Suppressor macrophage (primary cell): Measurements from ENCODE around the gene TSPAN18.

Experiments
- DNase-seq, 4 experiments: peaks; one replicate each; pipeline ENCODE4 v3.0.0-alpha.2; 2020 to 2022
- total RNA-seq, 17 experiments: gene quantifications; one replicate each; lab custom pipeline; 2026; ENCODE audit warnings: mixed read lengths in 6 of 17, inconsistent platforms in 3 of 17; lab: John Stamatoyannopoulos, UW

The TSPAN18 gene
- total RNA-seq: 0 to 2.3 (median 0) reads per million in 17 experiments

GRCh38 chr11:44726283-44727113 is at the start of gene TSPAN18:
TSPAN18 (plus strand) TSS chr11:44726962; CDS start chr11:44906417, 179,455 bp downstream.
- peak in 2 of 4 experiments; percentile 14 to 15 for DNase-seq

- DNase-seq: no peak
Observed at GRCh38 chr11:44680982-44681597, 45.7 kb upstream of the TSPAN18 start.

- DNase-seq: peak; percentile 10 to 42 (median 29)
Observed at GRCh38 chr11:44681698-44682097, 45.1 kb upstream of the TSPAN18 start.

GRCh38 chr11:44684859-44685281 is 41.9 kb upstream of the TSPAN18 start:
- DNase-seq: no peak

GRCh38 chr11:44687388-44687787 is 39.4 kb upstream of the TSPAN18 start:
- DNase-seq: peak; percentile 27 to 53 (median 44)

GRCh38 chr11:44689265-44689664 is 37.5 kb upstream of the TSPAN18 start:
- no peak for DNase-seq

GRCh38 chr11:44690651-44691050 is 36.1 kb upstream of the TSPAN18 start:
- DNase-seq: no peak

GRCh38 chr11:44692460-44692859 is 34.3 kb upstream of the TSPAN18 start:
- DNase-seq: no peak

GRCh38 chr11:44693654-44694119 is 33.1 kb upstream of the TSPAN18 start:
- no peak for DNase-seq

- DNase-seq: no peak
Observed at GRCh38 chr11:44694443-44694842, 32.3 kb upstream of the TSPAN18 start.

- no peak for DNase-seq
Observed at GRCh38 chr11:44695169-44695833, 31.5 kb upstream of the TSPAN18 start.

GRCh38 chr11:44698252-44698912 is 28.4 kb upstream of the TSPAN18 start:
- DNase-seq: peak in 1 of 4 experiments; percentile 19

- no peak for DNase-seq
Observed at GRCh38 chr11:44699497-44700408, 27.0 kb upstream of the TSPAN18 start.

GRCh38 chr11:44701276-44701675 is 25.5 kb upstream of the TSPAN18 start:
- no peak for DNase-seq

GRCh38 chr11:44702889-44703288 is 23.9 kb upstream of the TSPAN18 start:
- DNase-seq: no peak

- no peak for DNase-seq
Observed at GRCh38 chr11:44707094-44707493, 19.7 kb upstream of the TSPAN18 start.

GRCh38 chr11:44708009-44708408 is 18.8 kb upstream of the TSPAN18 start:
- no peak for DNase-seq

- DNase-seq: no peak
Observed at GRCh38 chr11:44708523-44709280, 18.1 kb upstream of the TSPAN18 start.

- DNase-seq: no peak
Observed at GRCh38 chr11:44709281-44709562, 17.5 kb upstream of the TSPAN18 start.

GRCh38 chr11:44709966-44710365 is 16.8 kb upstream of the TSPAN18 start:
- DNase-seq: no peak
